Tibial nerve (tissue), 3 donors: ENCODE results near the gene TNNC1.

Experiments used
- CTCF ChIP-seq, 5 experiments: fragments of 200-600 bp in 3 of 5; fragments of 450-650 bp in 2 of 5; sonication (generic) in 3 of 5; IDR thresholded peaks; one replicate each; pipeline ENCODE4 v1.5.1; 2016 to 2019; ENCODE audit warnings: antibody characterized with exemption in 5 of 5, mild to moderate bottlenecking in 3 of 5, moderate library complexity in 2 of 5
- POLR2A ChIP-seq, 2 donors: fragments of 450-650 bp; IDR thresholded peaks; one replicate each; pipeline ENCODE4 v1.6.1; 2017; ENCODE audit warnings: antibody characterized with exemption in 2 of 2, mild to moderate bottlenecking in 2 of 2, moderate library complexity in 2 of 2

DNA sequence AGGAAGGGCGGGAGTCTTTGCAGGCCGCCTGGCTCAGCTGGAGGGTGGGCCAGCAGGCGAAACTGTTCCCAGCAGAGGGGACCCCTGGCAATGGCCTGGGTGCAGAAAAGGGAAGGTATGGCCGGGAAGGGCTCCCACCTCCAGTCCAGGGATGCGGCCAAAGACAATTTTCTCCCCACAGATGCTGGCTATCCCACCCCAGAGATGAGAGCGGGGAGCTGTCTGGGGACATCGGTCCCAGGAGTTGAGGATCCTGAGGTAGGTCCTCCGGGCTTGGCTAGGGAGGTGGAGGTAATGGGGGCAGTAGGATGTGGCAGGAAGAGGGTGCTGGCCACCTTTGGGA, 10.6 kb downstream of the TNNC1 start:
- TF ChIP-seq CTCF (IDR thresholded peaks at IDR 0.05) (no peak), POLR2A (IDR thresholded peaks at IDR 0.05) (no peak)
